Amygdala (tissue), 56 donors: ENCODE results near the gene UGT2A2.

Experiments
- DNase-seq, 56 donors: peaks; one replicate each; lab custom pipeline; 2025; lab: John Stamatoyannopoulos, UW

The UGT2A2 gene

DNA sequence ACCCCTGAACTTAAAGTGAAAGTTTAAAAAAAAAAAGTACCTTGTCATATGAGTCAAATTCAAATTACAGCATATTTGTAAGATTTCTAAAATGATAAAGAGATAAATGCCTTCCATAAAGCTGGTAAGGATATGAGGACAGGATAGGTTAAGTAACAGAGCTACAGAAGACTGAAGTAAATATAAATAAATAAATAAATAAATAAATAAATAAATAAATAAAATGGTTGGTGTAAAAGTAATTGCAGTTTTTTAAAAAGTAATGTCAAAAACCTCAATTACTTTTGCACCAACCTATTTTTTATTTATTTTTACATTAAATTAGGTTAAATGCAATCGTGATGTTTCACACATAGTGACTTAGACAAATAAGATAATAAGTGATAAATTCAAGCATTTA lies 62.2 kb downstream of the UGT2A2 start:
- no peak for DNase-seq

DNA sequence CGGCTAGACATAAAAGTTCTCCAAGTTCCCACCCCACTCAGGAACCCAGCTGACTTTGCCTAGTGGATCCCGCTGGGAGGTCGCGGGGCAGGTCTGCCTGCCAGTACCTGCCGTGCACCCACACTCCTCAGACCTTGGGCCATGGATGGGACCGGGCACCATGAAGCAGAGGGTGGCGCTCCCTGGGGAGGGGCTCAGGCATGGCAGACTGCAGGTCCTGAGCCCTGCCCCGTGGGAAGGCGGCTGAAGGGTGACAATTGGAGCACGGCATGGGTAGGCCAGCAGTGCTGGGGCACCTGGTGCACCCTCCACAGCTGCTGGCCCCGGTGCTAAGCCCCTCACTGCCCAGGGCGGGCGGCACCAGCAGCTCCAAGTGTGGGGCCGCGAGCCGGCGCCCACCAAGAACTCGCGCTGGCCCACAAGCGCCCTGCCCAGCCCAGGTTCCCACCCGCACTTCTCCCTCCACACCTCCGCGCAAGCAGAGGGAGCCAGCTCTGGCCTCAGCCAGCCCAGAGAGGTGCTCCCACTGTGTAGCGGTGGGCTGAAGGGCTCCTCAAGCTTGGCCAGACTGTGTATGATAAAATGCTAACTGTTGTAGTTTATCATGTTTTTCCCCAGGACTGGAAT lies 63.1 kb downstream of the UGT2A2 start:
- DNase-seq = no peak

DNA sequence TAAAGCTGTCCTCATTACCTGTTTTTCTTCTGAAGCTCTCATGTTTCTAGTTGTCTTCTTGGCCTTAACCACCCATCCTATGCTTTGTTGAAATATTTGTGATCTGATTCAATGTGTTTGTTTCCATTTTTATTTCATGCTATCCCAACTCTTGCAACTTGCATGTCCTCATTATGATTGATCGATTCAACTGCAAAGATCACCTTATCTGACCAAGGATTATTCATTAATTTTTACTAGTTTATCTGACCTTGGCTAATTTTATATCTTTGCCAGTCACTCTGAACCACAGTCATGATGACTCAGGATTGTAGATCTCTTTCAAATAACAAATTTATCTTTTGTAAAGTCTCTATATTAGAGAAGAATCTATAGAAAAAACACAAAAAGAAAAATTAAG lies 70.7 kb downstream of the UGT2A2 start:
- no peak for DNase-seq

DNA sequence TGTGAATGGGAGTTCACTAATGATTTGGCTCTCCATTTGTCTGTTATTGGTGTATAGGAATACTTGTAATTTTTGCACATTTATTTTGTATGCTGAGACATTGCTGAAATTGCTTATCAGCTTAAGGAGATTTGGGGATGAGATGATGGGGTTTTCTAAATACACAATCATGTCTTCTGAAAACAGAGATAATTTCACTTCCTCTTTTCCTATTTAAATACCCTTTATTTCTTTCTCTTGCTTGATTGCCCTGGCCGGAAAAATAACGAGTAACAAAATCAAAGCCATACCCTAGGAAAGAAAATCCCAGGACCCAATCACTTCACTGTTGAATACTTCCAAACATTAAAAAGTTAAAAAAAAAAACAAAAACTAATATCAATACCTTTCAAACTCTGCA lies 76.0 kb downstream of the UGT2A2 start:
- DNase-seq = no peak

DNA sequence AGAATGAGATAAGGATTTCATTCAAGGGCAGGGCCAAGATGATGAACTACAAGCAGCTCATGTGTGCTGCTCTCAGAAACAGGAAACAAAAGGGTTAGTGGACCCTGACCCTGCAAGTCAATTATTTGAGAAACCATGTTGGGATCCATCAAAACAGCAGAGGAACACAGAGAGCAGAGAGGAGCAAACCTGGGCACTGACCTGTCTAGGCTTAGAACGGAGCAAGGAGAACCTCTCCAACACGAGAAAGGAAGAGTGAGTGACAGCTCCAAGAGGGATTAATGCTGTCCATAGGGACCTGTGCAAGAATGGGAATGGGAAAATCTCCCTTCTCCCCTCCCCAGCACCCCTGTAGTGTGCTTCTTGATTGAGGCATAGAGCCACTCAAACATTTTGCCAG lies 89.8 kb downstream of the UGT2A2 start:
- no peak for DNase-seq

DNA sequence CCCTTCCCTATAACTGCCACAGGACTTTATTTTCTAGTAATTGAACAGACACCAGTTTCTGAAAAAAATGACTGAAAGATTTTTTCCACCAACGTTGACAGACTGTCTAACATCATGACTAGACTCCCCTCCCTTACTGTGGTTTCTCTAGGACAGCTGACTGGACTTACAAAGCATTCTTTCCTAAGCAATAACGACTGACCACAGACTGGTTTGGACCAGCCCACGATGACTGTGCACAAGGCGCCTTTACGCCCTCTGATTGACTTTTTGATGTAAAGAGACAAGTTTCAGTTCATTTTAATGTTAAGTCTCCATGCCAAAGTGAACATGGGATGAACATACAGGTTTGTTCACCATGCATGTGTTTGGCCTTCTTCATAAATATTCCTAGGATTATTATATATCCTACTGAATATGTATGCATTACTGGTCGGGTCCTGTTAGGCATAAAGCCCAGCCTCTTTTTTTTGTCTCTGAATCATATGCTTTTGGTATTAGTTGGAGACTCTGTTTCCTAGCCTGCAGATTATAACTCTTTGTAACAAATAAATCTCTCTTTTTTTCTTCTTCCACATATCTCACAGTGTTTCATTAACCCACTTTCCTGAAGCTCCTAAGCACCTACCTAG lies 93.2 kb downstream of the UGT2A2 start:
- no peak for DNase-seq
